Natural killer cell treated with Interleukin-12 subunit alpha and Interleukin-12 subunit beta and Interleukin-15 and Interleukin-18, amount 100 ng/mL, for 72 hours (primary cell): ENCODE results near the gene SLC38A6. TPM values are rescaled to one million over a fixed set of nuclear protein-coding genes. Genes with fewer than 3 reads are reported as not detected.
"Not testable (repeated sequence)": the region's sequence is repeated elsewhere in the genome, so short reads cannot be mapped to it uniquely, and the experiment has no call there.

Experiments used
- ATAC-seq, 2 donors: fragments of 150-1000 bp; cut with Tn5 transposase in 1 of 2; sonication (Bioruptor Pico), chemical (Tn5 transposase) in 1 of 2; 2 replicates each; pipeline ENCODE4 v1.10.0; 2021
- DNase-seq: peaks from one replicate; pipeline ENCODE4 v3.0.0; 2022; ENCODE audit warnings: low spot score
- H3K27ac Mint-ChIP-seq, 2 donors: 1 replicate in 1 of 2; 2 replicates in 1 of 2; pipeline ENCODE4 v1.8.0; 2022; ENCODE audit warnings: mixed read lengths in 2 of 2, mild to moderate bottlenecking in 1 of 2, moderate library complexity in 1 of 2
- H3K27me3 Mint-ChIP-seq, 2 donors: 1 replicate in 1 of 2; 2 replicates in 1 of 2; pipeline ENCODE4 v1.8.0; 2022; ENCODE audit warnings: mixed read lengths in 2 of 2
- H3K36me3 Mint-ChIP-seq: one replicate; pipeline ENCODE4 v1.8.0; 2022; ENCODE audit warnings: mixed read lengths
- H3K4me1 Mint-ChIP-seq, 2 donors: 1 replicate in 1 of 2; 2 replicates in 1 of 2; pipeline ENCODE4 v1.8.0; 2022; ENCODE audit warnings: low read depth in 2 of 2, mixed read lengths in 2 of 2, mild to moderate bottlenecking in 1 of 2
- H3K4me3 Mint-ChIP-seq: one replicate; pipeline ENCODE4 v1.8.0; 2022; ENCODE audit warnings: mixed read lengths
- H3K9me3 Mint-ChIP-seq: 2 replicates; pipeline ENCODE4 v1.8.0; 2022; ENCODE audit warnings: mixed read lengths
- total RNA-seq, 2 donors: library from RNA; stranded (reverse); gene quantifications; one replicate each; pipeline ENCODE4 v1.2.3, GENCODE V29; 2022

The SLC38A6 gene
- total RNA-seq, 2 donors from 2014 or later = 5.1 to 9.1 TPM

DNA sequence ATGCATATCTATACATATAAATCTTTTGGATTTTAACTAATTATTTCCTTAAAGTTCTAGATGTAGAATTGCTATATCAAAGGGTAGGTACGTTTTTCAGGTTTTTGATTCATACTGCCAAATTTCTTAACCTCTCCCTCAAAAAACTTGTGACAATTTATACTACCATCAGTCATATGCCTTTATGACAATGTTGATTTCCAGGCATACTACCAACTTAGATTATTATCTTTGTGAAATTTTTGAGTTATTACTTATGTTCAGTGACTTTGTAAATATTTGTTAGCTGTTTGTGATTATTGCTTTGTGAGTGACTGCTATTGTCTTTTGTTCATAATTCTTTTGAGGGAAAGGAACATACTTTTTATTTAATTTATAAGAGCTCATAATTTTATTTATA is 107.0 kb downstream of the SLC38A6 start:
- no peaks in the 10 kb centered on the region for H3K9me3 Mint-ChIP-seq
- no peak for ATAC-seq
- H3K4me1 Mint-ChIP-seq = no peaks in the 10 kb centered on the region
- no peak overlapping the region for H3K27ac Mint-ChIP-seq
- H3K27me3 Mint-ChIP-seq = no peaks in the 10 kb centered on the region
- H3K36me3 Mint-ChIP-seq = no peaks in the 10 kb centered on the region
- H3K4me3 Mint-ChIP-seq = no peak overlapping the region
- DNase-seq = no peak

DNA sequence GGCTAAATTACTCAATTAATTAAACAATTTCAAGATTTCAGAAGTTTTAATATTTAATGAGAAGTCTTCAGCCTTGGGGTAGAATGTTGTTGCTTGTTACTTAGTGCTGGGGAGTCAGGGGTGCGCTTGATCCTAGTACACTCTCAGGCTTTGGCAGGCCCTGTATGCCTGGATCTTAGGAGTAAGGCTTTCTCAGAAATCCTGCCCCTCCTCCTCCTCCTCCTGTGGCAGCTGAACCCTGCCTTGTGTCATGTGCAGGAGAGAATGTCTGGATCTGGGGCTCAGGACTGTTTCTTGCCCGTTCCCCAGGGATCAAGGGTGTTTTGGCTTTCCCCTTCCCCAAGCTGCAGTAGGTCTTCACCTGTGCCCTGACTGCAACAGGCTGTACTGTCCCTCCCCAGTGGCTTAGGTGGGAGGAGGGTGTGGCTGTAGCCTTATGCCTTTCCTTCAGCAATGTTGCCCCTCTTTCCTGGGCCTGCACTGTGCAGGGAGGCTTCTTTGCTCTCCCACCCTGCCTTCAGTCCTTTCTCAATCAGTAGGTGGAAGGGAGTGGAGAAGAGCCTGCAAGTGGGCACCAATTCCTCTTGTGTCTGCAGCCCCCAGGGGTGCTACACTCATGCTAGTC is 108.2 kb downstream of the SLC38A6 start:
- no peak overlapping the region for H3K27ac Mint-ChIP-seq
- no peaks in the 10 kb centered on the region for H3K4me1 Mint-ChIP-seq
- H3K27me3 Mint-ChIP-seq = no peaks in the 10 kb centered on the region
- ATAC-seq (no peak), DNase-seq (no peak)
- no peaks in the 10 kb centered on the region for H3K36me3 Mint-ChIP-seq
- H3K9me3 Mint-ChIP-seq = no peaks in the 10 kb centered on the region
- no peak overlapping the region for H3K4me3 Mint-ChIP-seq

GRCh38 chr14:61090432-61091216 is 109.6 kb downstream of the SLC38A6 start:
- peaks cover 5% of the 10 kb centered on the region for H3K9me3 Mint-ChIP-seq
- no peak overlapping the region for H3K27ac Mint-ChIP-seq
- H3K4me3 Mint-ChIP-seq = no peak overlapping the region

DNA sequence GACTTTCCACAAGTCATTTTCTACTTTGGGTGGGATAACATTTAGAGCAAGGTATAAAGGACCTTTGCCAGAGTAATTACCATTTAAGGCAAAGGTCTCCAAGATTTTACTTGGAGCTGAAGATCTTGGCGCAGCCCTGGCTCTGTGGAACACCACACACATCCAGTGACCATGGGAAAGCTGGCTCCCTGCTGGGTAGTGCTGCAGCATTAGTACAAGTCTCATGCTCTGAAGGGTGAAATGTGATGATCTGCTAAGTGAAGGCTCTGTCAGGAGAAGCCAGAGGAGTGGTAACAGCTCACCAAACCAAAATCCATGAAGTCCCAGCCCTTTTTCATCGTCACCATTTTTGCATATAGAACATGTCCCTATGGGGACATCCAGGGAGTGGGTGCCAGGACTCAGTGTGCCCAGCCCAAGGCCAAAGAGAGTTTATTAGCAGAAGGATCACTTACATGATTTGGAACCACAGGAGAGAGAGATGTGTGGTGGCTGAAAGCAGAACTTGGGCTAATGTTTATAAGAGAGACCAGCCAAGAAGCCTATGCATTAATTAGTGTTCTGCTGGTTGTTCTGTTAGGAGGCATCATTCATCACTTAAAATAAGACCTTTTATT is 110.7 kb downstream of the SLC38A6 start:
- peaks cover 8% of the 10 kb centered on the region for H3K9me3 Mint-ChIP-seq
- peaks cover 5 to 10% of the 10 kb centered on the region in 2 donors for H3K27me3 Mint-ChIP-seq
- no peaks in the 10 kb centered on the region for H3K4me1 Mint-ChIP-seq
- ATAC-seq (no peak), DNase-seq (no peak)
- H3K4me3 Mint-ChIP-seq = no peak overlapping the region
- peaks cover 4% of the 10 kb centered on the region for H3K36me3 Mint-ChIP-seq
- no peak overlapping the region for H3K27ac Mint-ChIP-seq

More at GRCh38 chr14:61090432-61091216, 109.6 kb downstream of the SLC38A6 start:
- DNase-seq (no peak), ATAC-seq (no peak)
- Mint-ChIP-seq H3K4me1 (no peaks in the 10 kb centered on the region), H3K27me3 (peaks cover 5 to 10% of the 10 kb centered on the region in 2 donors), H3K36me3 (peaks cover 4% of the 10 kb centered on the region)

DNA sequence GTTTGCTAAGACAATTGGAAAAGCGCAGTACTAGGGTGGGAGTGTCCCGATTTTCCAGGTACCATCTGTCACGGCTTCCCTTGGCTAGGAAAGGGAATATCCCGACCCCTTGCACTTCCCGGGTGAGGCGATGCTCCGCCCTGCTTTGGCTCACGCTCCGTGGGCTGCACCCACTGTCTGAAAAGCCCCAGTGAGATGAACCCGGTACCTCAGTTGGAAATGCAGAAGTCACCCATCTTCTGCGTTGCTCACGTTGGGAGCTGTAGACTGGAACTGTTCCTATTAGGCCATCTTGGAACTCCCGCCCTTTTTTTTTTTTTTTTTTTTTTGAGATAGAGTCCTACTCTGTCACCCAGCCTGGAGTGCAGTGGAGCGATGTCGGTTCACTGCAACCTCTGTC is 117.1 kb downstream of the SLC38A6 start:
- H3K9me3 Mint-ChIP-seq, H3K27ac Mint-ChIP-seq, H3K36me3 Mint-ChIP-seq, ATAC-seq, H3K27me3 Mint-ChIP-seq, H3K4me3 Mint-ChIP-seq, DNase-seq: not testable (repeated sequence)
- peaks cover 11 to 13% of the 10 kb centered on the region in 2 donors for H3K4me1 Mint-ChIP-seq

DNA sequence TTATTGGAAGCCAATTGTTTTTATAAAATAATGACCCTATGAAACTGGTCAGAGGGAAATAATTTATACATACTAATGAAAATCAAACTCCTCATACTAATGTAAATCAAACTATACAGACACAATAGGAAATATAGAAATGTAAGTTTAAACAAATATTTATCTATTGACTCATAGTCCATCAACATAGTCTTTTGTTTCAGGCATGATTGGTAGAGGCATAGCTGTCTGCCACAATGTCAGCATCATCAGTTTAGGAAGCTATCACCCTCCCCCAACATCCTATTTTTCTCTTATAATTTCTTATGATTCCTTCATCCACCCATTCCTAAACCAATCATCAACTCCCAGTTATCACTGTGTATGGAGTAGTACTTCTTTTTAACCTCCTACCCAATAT is 117.7 kb downstream of the SLC38A6 start:
- peaks cover 4% of the 10 kb centered on the region for H3K36me3 Mint-ChIP-seq

GRCh38 chr14:61099216-61099835 is 118.3 kb downstream of the SLC38A6 start:
- Mint-ChIP-seq H3K4me3 (no peak overlapping the region), H3K36me3 (peaks cover 4% of the 10 kb centered on the region), H3K9me3 (peaks cover 8% of the 10 kb centered on the region), H3K27me3 (peaks cover 7 to 10% of the 10 kb centered on the region in 2 donors), H3K4me1 (peaks cover 23% of the 10 kb centered on the region in 2 donors), H3K27ac (peak overlapping the region in 1 of 2 donors; percentile 3)
- ATAC-seq = no peak
- no peak for DNase-seq

More for the DNA sequence above, 117.7 kb downstream of the SLC38A6 start:
- no peak overlapping the region for H3K4me3 Mint-ChIP-seq
- ATAC-seq = no peak
- no peak for DNase-seq
- peaks cover 8% of the 10 kb centered on the region for H3K9me3 Mint-ChIP-seq
- H3K27ac Mint-ChIP-seq = no peak overlapping the region
- peaks cover 18 to 19% of the 10 kb centered on the region in 2 donors for H3K4me1 Mint-ChIP-seq
- peaks cover 7 to 10% of the 10 kb centered on the region in 2 donors for H3K27me3 Mint-ChIP-seq

- DNase-seq = no peak
- Mint-ChIP-seq H3K4me1 (peaks cover 23 to 26% of the 10 kb centered on the region in 2 donors), H3K27ac (peak overlapping the region; percentile 83 to 87), H3K36me3 (no peaks in the 10 kb centered on the region), H3K4me3 (peak overlapping the region; percentile 68), H3K9me3 (no peaks in the 10 kb centered on the region), H3K27me3 (peaks cover 0 to 2% of the 10 kb centered on the region in 2 donors)
- peak; percentile 60 to 84 for ATAC-seq
Observed at GRCh38 chr14:61101803-61102548, 120.9 kb downstream of the SLC38A6 start.

Other genes starting within 250 kb of the SLC38A6 start
- gene MNAT1, start 246.5 kb upstream of the SLC38A6 start, total RNA-seq = 10 to 100 TPM; 48.2 to 52.4 TPM
- 10 to 100 TPM in 1 of 2 donors, 1 to 10 TPM in 1; 6.1 to 15.0 TPM for gene TRMT5, start 166 bp upstream of the SLC38A6 start, total RNA-seq